ENCODE results near the gene RCSD1.
A peak's percentile ranks its signal among the peaks of the same experiment; 100 is the strongest.

DNA sequence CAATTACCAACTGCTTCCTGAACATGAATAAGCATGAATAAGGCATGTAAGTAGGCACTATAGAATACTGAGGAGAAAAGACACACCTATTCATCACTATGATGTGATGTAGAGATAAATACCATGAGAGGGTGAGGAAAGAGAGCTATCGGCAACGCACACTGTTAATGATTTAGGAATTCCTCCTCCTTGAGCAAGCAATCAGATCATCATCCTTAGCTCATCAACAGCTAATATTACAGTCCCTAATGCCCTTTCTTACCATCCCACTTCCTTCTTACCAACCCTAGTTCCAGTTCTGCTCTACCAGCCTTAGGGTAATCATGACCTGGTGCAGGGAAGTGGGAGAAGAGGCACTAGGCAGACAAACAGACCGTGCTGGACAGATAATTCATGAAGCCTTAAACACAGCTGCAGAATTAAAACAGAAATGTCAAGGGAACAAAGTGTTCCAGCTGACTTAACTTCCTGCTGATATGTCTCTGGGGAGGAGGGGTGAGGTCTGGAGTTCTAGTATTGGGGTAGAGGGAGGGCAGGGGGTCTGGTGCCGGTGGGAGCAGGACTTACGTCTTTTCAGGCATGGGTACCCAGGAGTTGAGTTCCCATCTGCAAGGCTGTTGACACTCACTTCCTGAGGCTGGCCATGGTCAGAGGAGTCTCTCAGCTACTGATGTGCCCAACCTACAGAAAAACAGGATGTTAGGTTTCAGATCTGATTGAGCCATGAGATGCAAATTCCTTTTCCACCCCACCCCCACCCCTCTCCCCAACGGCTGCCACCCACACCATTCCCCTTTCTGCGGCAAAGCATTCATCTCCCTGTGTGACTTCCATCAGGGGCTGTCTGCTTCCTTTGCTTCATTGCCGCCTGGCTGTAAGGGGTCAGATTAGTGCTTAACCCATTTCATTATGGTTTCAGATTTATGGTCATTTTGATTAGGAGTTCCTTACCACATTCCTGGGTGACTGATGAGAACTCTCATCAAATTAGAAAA lies 12.6 kb upstream of the RCSD1 start:
- TF ChIP-seq, protein P1, sequence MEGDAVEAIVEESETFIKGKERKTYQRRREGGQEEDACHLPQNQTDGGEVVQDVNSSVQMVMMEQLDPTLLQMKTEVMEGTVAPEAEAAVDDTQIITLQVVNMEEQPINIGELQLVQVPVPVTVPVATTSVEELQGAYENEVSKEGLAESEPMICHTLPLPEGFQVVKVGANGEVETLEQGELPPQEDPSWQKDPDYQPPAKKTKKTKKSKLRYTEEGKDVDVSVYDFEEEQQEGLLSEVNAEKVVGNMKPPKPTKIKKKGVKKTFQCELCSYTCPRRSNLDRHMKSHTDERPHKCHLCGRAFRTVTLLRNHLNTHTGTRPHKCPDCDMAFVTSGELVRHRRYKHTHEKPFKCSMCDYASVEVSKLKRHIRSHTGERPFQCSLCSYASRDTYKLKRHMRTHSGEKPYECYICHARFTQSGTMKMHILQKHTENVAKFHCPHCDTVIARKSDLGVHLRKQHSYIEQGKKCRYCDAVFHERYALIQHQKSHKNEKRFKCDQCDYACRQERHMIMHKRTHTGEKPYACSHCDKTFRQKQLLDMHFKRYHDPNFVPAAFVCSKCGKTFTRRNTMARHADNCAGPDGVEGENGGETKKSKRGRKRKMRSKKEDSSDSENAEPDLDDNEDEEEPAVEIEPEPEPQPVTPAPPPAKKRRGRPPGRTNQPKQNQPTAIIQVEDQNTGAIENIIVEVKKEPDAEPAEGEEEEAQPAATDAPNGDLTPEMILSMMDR (IDR thresholded peaks at IDR 0.05; ENCODE audit: insufficient read depth, low read length): no peak
- TF ChIP-seq POLR2AphosphoS5 (IDR thresholded peaks at IDR 0.05; ENCODE audit: low read depth) (peak; percentile 81), GABPA (IDR thresholded peaks at IDR 0.05; ENCODE audit: low read depth) (no peak), REST (IDR thresholded peaks at IDR 0.05; ENCODE audit: insufficient replicate concordance, low read depth) (no peak)
